Mesenchymal stem cell (in vitro differentiated cells and primary cell): ENCODE data around the gene ZFP36L1.

Source experiments
- DNase-seq: peaks from one replicate; pipeline ENCODE4 v3.0.0-alpha.2; 2013
- H2AFZ ChIP-seq: one replicate; pipeline ENCODE4 v1.6.1; 2013; ENCODE audit warnings: low read depth, mild to moderate bottlenecking, control low read depth, inconsistent platforms, low read length, moderate library complexity
- H2AK5ac ChIP-seq: 2 replicates; pipeline ENCODE4 v1.6.1; 2013; ENCODE audit warnings: low read length, moderate library complexity, mild to moderate bottlenecking, inconsistent platforms; ENCODE audit not compliant: severe bottlenecking
- H2BK120ac ChIP-seq: one replicate; pipeline ENCODE4 v1.6.1; 2013; ENCODE audit warnings: low read depth, mild to moderate bottlenecking, inconsistent platforms, low read length, moderate library complexity
- H2BK12ac ChIP-seq, 2 experiments: one replicate each; pipeline ENCODE4 v1.6.1; 2013; ENCODE audit warnings: inconsistent platforms in 2 of 2, low read length in 2 of 2, mild to moderate bottlenecking in 2 of 2, moderate library complexity in 2 of 2, control low read depth in 1 of 2
- H2BK15ac ChIP-seq: one replicate; pipeline ENCODE4 v1.6.1; 2013; ENCODE audit warnings: mild to moderate bottlenecking, low read depth, inconsistent platforms; ENCODE audit not compliant: poor library complexity, severe bottlenecking
- H2BK5ac ChIP-seq: 2 replicates; pipeline ENCODE4 v1.6.1; 2013; ENCODE audit warnings: low read depth, mild to moderate bottlenecking, low read length, control low read depth, inconsistent platforms; ENCODE audit not compliant: poor library complexity, severe bottlenecking
- H3K14ac ChIP-seq, 2 experiments: one replicate each; pipeline ENCODE4 v1.6.1; 2013; ENCODE audit warnings: inconsistent platforms in 2 of 2, low read length in 2 of 2, control low read depth in 1 of 2, mild to moderate bottlenecking in 1 of 2, moderate library complexity in 1 of 2
- H3K18ac ChIP-seq, 2 experiments: one replicate each; pipeline ENCODE4 v1.6.1; 2013; ENCODE audit warnings: inconsistent platforms in 2 of 2, low read length in 2 of 2, control low read depth in 1 of 2, low read depth in 1 of 2, mild to moderate bottlenecking in 1 of 2
- H3K23ac ChIP-seq, 2 experiments: one replicate each; pipeline ENCODE4 v1.6.1; 2013; ENCODE audit warnings: inconsistent platforms in 2 of 2, low read length in 2 of 2, mild to moderate bottlenecking in 2 of 2, moderate library complexity in 2 of 2, control low read depth in 1 of 2
- H3K27ac ChIP-seq: 2 replicates; pipeline ENCODE4 v1.5.1; 2013; ENCODE audit warnings: mild to moderate bottlenecking, moderate library complexity, low read length, control low read depth, inconsistent platforms; ENCODE audit not compliant: poor library complexity, severe bottlenecking
- H3K27me3 ChIP-seq, 2 experiments: 2 replicates each; pipeline versions ENCODE4 v1.6.1 to v1.7.0; 2013; ENCODE audit warnings: low read length in 2 of 2, mild to moderate bottlenecking in 2 of 2, moderate library complexity in 2 of 2, control low read depth in 1 of 2, inconsistent platforms in 1 of 2; ENCODE audit not compliant: control insufficient read depth in 1 of 2, insufficient read depth in 1 of 2
- H3K36me3 ChIP-seq, 2 experiments: 2 replicates each; pipeline versions ENCODE4 v1.6.1 to v1.7.0; 2013; ENCODE audit warnings: low read length in 2 of 2, control low read depth in 1 of 2, inconsistent platforms in 1 of 2, low read depth in 1 of 2, mild to moderate bottlenecking in 1 of 2; ENCODE audit not compliant: insufficient read depth in 2 of 2, control insufficient read depth in 1 of 2
- H3K4ac ChIP-seq, 2 experiments: one replicate each; pipeline ENCODE4 v1.6.1; 2013; ENCODE audit warnings: inconsistent platforms in 2 of 2, low read length in 2 of 2, mild to moderate bottlenecking in 2 of 2, moderate library complexity in 2 of 2, control low read depth in 1 of 2, low read depth in 1 of 2
- H3K4me1 ChIP-seq: 2 replicates; pipeline ENCODE4 v1.6.1; 2013; ENCODE audit warnings: low read depth, low read length, control low read depth; ENCODE audit not compliant: control insufficient read depth, insufficient read depth
- H3K4me2 ChIP-seq: 2 replicates; pipeline ENCODE4 v1.6.1; 2013; ENCODE audit warnings: low read length, mild to moderate bottlenecking, inconsistent platforms; ENCODE audit not compliant: poor library complexity, severe bottlenecking
- H3K4me3 ChIP-seq, 2 experiments: 2 replicates each; pipeline versions ENCODE4 v1.5.1 to v1.7.0; 2013; ENCODE audit warnings: low read length in 2 of 2, mild to moderate bottlenecking in 2 of 2, control low read depth in 1 of 2, low read depth in 1 of 2; ENCODE audit not compliant: insufficient read depth in 1 of 2
- H3K79me1 ChIP-seq: replicated peaks from 2 replicates; pipeline ENCODE4 v1.6.1; 2013; ENCODE audit warnings: mild to moderate bottlenecking, control low read depth, low read length, inconsistent platforms; ENCODE audit not compliant: poor library complexity, severe bottlenecking
- H3K9ac ChIP-seq: 2 replicates; pipeline ENCODE4 v1.7.0; 2013; ENCODE audit warnings: mild to moderate bottlenecking, low read length, moderate library complexity
- H3K9me3 ChIP-seq: 2 replicates; pipeline ENCODE4 v1.7.0; 2013; ENCODE audit warnings: mild to moderate bottlenecking, low read length; ENCODE audit not compliant: control insufficient read depth
- H4K8ac ChIP-seq: one replicate; pipeline ENCODE4 v1.6.1; 2013; ENCODE audit warnings: inconsistent platforms, mild to moderate bottlenecking, low read length, moderate library complexity
- H4K91ac ChIP-seq: one replicate; pipeline ENCODE4 v1.6.1; 2013; ENCODE audit warnings: mild to moderate bottlenecking, low read length, inconsistent platforms
- WGBS: methylation state at CpG from one replicate; pipeline ENCODE4 v1.1.7; 2013; ENCODE audit warnings: mixed read lengths; 5-methylcytosine and 5-hydroxymethylcytosine counted together

Gene ZFP36L1

GRCh38 chr14:68794851-68795596 lies 2.2 kb upstream of the ZFP36L1 start:
- Histone ChIP-seq H2BK5ac (peak overlapping the region; percentile 100), H3K14ac (peak overlapping the region; percentile 91 to 92), H3K4me2 (peak overlapping the region; percentile 86), H3K23ac (no peak overlapping the region), H3K4ac (peak overlapping the region; percentile 68 to 99), H4K8ac (peak overlapping the region; percentile 94), H3K9ac (peak overlapping the region; percentile 100), H2AFZ (no peak overlapping the region), H2BK12ac (peak overlapping the region; percentile 54 to 72), H3K18ac (peak overlapping the region; percentile 88 to 98), H3K9me3 (no peaks in the 10 kb centered on the region), H2AK5ac (peak overlapping the region; percentile 85), H3K27ac (peak overlapping the region; percentile 97), H3K4me3 (peak overlapping the region; percentile 75 to 99), H2BK15ac (peak overlapping the region; percentile 38), H2BK120ac (peak overlapping the region; percentile 81), H4K91ac (peak overlapping the region; percentile 99), H3K79me1 (peaks cover 4% of the 10 kb centered on the region), H3K4me1 (peaks cover 11% of the 10 kb centered on the region), H3K27me3 (no peaks in the 10 kb centered on the region), H3K36me3 (peaks cover 15 to 19% of the 10 kb centered on the region in 2 experiments)
- WGBS = 2% methylated on average over 22 of the region's 36 CpGs
- DNase-seq = peak; percentile 95

GRCh38 chr14:68794130-68794850 lies 1.4 kb upstream of the ZFP36L1 start:
- Histone ChIP-seq H3K9me3 (no peaks in the 10 kb centered on the region), H3K4me2 (peak overlapping the region; percentile 83), H3K36me3 (peaks cover 23 to 27% of the 10 kb centered on the region in 2 experiments), H3K4ac (peak overlapping the region; percentile 92 to 98), H2BK120ac (peak overlapping the region; percentile 97), H3K27ac (peak overlapping the region; percentile 97), H3K14ac (peak overlapping the region; percentile 91 to 92), H3K27me3 (no peaks in the 10 kb centered on the region), H2BK5ac (peak overlapping the region; percentile 99), H2BK12ac (peak overlapping the region; percentile 93 to 96), H2AK5ac (peak overlapping the region; percentile 83), H4K91ac (peak overlapping the region; percentile 93), H3K4me1 (peaks cover 18% of the 10 kb centered on the region), H3K18ac (peak overlapping the region; percentile 96 to 98), H2AFZ (no peak overlapping the region), H4K8ac (peak overlapping the region; percentile 83), H3K9ac (peak overlapping the region; percentile 100), H2BK15ac (peak overlapping the region; percentile 60), H3K23ac (peak overlapping the region; percentile 65 to 96), H3K79me1 (peaks cover 4% of the 10 kb centered on the region), H3K4me3 (peak overlapping the region; percentile 53 to 99)
- under 1% methylated on average over 36 of the region's 41 CpGs for WGBS
- DNase-seq = peak; percentile 99

GRCh38 chr14:68793734-68794129 lies 865 bp upstream of the ZFP36L1 start:
- Histone ChIP-seq H3K9ac (peak overlapping the region; percentile 100), H3K4ac (peak overlapping the region; percentile 92 to 98), H3K4me3 (peak overlapping the region; percentile 53 to 99), H3K79me1 (peaks cover 4% of the 10 kb centered on the region), H3K18ac (peak overlapping the region; percentile 94 to 96), H4K91ac (peak overlapping the region; percentile 93), H3K4me1 (peaks cover 18% of the 10 kb centered on the region), H2BK15ac (peak overlapping the region; percentile 87), H2AFZ (no peak overlapping the region), H3K27me3 (no peaks in the 10 kb centered on the region), H3K9me3 (no peaks in the 10 kb centered on the region), H2BK5ac (peak overlapping the region; percentile 99), H2BK12ac (peak overlapping the region; percentile 93 to 96), H3K36me3 (peaks cover 27 to 31% of the 10 kb centered on the region in 2 experiments), H3K27ac (peak overlapping the region; percentile 97), H3K14ac (peak overlapping the region; percentile 38 to 91), H3K23ac (peak overlapping the region; percentile 48 to 65), H4K8ac (peak overlapping the region; percentile 90), H2BK120ac (peak overlapping the region; percentile 97), H3K4me2 (peak overlapping the region; percentile 83), H2AK5ac (peak overlapping the region; percentile 61)
- WGBS = 0% methylated on average over 32 of the region's 33 CpGs
- DNase-seq = no peak

GRCh38 chr14:68792678-68792978 lies 239 bp downstream of the ZFP36L1 start:
- Histone ChIP-seq H3K4me1 (peaks cover 18% of the 10 kb centered on the region), H3K36me3 (peaks cover 27 to 42% of the 10 kb centered on the region in 2 experiments), H3K23ac (peak overlapping the region in 1 of 2 experiments; percentile 96), H3K4me3 (peak overlapping the region; percentile 75 to 99), H3K79me1 (peaks cover 4% of the 10 kb centered on the region), H4K8ac (no peak overlapping the region), H2BK5ac (peak overlapping the region; percentile 22), H3K27me3 (no peaks in the 10 kb centered on the region), H2AK5ac (peak overlapping the region; percentile 43), H3K4me2 (no peak overlapping the region), H2BK15ac (peak overlapping the region; percentile 6), H3K9ac (peak overlapping the region; percentile 100), H4K91ac (no peak overlapping the region), H3K18ac (peak overlapping the region; percentile 85 to 97), H3K14ac (peak overlapping the region; percentile 88 to 94), H3K9me3 (no peaks in the 10 kb centered on the region), H3K4ac (peak overlapping the region; percentile 53 to 82), H2AFZ (no peak overlapping the region), H3K27ac (peak overlapping the region; percentile 97), H2BK12ac (peak overlapping the region in 1 of 2 experiments; percentile 7), H2BK120ac (peak overlapping the region; percentile 27)
- no peak for DNase-seq
- under 1% methylated on average over 13 of the region's 13 CpGs for WGBS
